ENCODE measurements around the gene GPA33. TPM values are rescaled to one million over a fixed set of nuclear protein-coding genes. Genes with fewer than 3 reads are reported as not detected.

GPA33 gene
- total and polyA plus RNA-seq, 12 donors, result 0.03 to 0.79 (median 0.21) TPM; not detected in 6

DNA sequence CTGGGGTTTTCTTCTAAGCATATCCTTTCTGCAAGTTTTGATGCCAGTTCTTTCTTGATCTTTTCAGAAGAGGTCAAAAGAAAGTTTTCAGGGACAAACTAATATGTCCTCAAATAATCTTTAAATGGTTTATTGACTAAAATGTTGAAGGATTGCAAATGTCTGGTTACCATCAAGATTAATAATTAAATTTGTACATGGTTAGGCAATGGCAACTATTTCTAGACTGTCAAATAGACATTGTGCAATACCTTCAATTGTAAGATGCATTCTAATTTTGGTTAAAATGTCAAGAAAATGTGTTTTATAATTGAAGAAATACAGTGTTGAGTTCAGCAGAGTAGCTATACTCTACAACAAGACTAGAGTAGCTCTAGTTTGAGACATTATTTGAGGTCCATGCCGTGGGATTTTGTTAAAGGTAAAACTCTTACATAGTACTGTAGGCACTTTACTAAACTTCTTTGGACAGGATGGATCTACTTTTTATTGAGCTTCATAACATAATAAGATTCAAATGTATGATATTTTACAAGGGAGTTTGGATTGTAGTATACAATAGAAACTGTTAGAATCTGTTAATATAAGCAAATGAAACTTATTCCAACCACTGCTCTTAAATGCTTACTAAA lies 78.5 kb downstream of the GPA33 start:
- Histone ChIP-seq H3K4me1 (replicated peaks in 1 of 2) (no peaks in the 10 kb centered on the region), H3K27me3 (peaks cover 16% of the 10 kb centered on the region), H3K9me3 (replicated peaks in 1 of 3) (no peaks in the 10 kb centered on the region), H3K4me3 (no peak overlapping the region), H3K36me3 (replicated peaks in 1 of 2) (no peaks in the 10 kb centered on the region), H3K27ac (no peak overlapping the region)
- no peak for DNase-seq
- intact Hi-C loops (cut with DNase I), result no loop called here
- 73 to 91% (median 81%) methylated on average over 1 of the region's 1 CpG for WGBS, 4 donors
- TF ChIP-seq CTCF (IDR thresholded peaks at IDR 0.05) (no peak), POLR2A (IDR thresholded peaks at IDR 0.05) (no peak)

GRCh38 chr1:167003711-167004110 lies 86.5 kb downstream of the GPA33 start:
- 64 to 78% (median 72%) methylated on average over 2 of the region's 2 CpGs for WGBS, 4 donors
- H3K36me3 ChIP-seq (replicated peaks in 1 of 2), result no peaks in the 10 kb centered on the region
- H3K27ac ChIP-seq, result no peak overlapping the region
- intact Hi-C loops (cut with DNase I), result no loop called here
- no peaks in the 10 kb centered on the region for H3K9me3 ChIP-seq (replicated peaks in 1 of 3)
- DNase-seq, result no peak
- H3K27me3 ChIP-seq, result peaks cover 4% of the 10 kb centered on the region
- TF ChIP-seq POLR2A (IDR thresholded peaks at IDR 0.05), result no peak
- TF ChIP-seq CTCF (IDR thresholded peaks at IDR 0.05), result no peak
- H3K4me3 ChIP-seq, result no peak overlapping the region
- no peaks in the 10 kb centered on the region for H3K4me1 ChIP-seq (replicated peaks in 1 of 2)

Small RNA genes lying within 50 kb of the gene (small RNA-seq; reads per million reads assigned to genes)
- gene RNA5SP65, result 3.5 to 6.5 reads per million in 2 donors

Other genes with a start within 250 kb of the GPA33 start
- gene TADA1, start 214.1 kb downstream of the GPA33 start, total RNA-seq, result 10 to 100 TPM in 8 of 9 donors, 1 to 10 TPM in 1; 9.8 to 22.3 (median 13.6) TPM
- gene TADA1, start 214.1 kb downstream of the GPA33 start, polyA plus RNA-seq, result 10 to 100 TPM in 1 of 3 donors, 1 to 10 TPM in 2; 5.8 to 23.1 (median 6.2) TPM
- gene ILDR2, start 114.8 kb downstream of the GPA33 start, total RNA-seq, result 1 to 10 TPM in 1 of 9 donors, under 1 TPM in 6, not detected in 2; 0.07 to 1.1 (median 0.44) TPM
- gene ILDR2, start 114.8 kb downstream of the GPA33 start, polyA plus RNA-seq, result under 1 TPM; 0.07 to 0.24 (median 0.08) TPM
- not detected for gene MAEL, start 101.1 kb downstream of the GPA33 start, total RNA-seq
- under 1 TPM in 1 of 3 donors, not detected in 2; 0.17 TPM for gene MAEL, start 101.1 kb downstream of the GPA33 start, polyA plus RNA-seq
- gene STYXL2, start 3.7 kb upstream of the GPA33 start, total RNA-seq, result 1 to 10 TPM in 2 of 9 donors, under 1 TPM in 7; 0.11 to 1.3 (median 0.69) TPM
- gene STYXL2, start 3.7 kb upstream of the GPA33 start, polyA plus RNA-seq, result under 1 TPM in 2 of 3 donors, not detected in 1; 0.08 to 0.20 TPM
- 10 to 100 TPM in 7 of 9 donors, 1 to 10 TPM in 2; 6.7 to 52.5 (median 14.3) TPM for gene POU2F1, start 130.5 kb upstream of the GPA33 start, total RNA-seq
- 1 to 10 TPM; 3.2 to 4.9 (median 3.7) TPM for gene POU2F1, start 130.5 kb upstream of the GPA33 start, polyA plus RNA-seq